Measurements from ENCODE around the gene KRTAP10-2.
"Not testable (repeated sequence)": the region's sequence is repeated elsewhere in the genome, so short reads cannot be mapped to it uniquely, and the experiment has no call there.

KRTAP10-2 gene

GRCh38 chr21:44566403-44566802 lies 15.1 kb upstream of the KRTAP10-2 start:
- no peak for DNase-seq

- DNase-seq: no peak
Measured at GRCh38 chr21:44564886-44565598, 13.7 kb upstream of the KRTAP10-2 start.

- DNase-seq: no peak
Measured at GRCh38 chr21:44564099-44564498, 12.8 kb upstream of the KRTAP10-2 start.

GRCh38 chr21:44558695-44559094 lies 7.4 kb upstream of the KRTAP10-2 start, which contains the start of gene KRTAP10-3:
Gene KRTAP10-3, minus strand, starts transcription at chr21:44558795. Its CDS starts 80 bp downstream, at chr21:44558715.
- no peak for DNase-seq

GRCh38 chr21:44558329-44558675 lies 7.0 kb upstream of the KRTAP10-2 start:
- not testable (repeated sequence) for DNase-seq

- DNase-seq: no peak
Measured at GRCh38 chr21:44557491-44558328, 6.4 kb upstream of the KRTAP10-2 start.

GRCh38 chr21:44556879-44557278 lies 5.6 kb upstream of the KRTAP10-2 start:
- no peak for DNase-seq

- no peak for DNase-seq
Measured at GRCh38 chr21:44555200-44555875, 4.0 kb upstream of the KRTAP10-2 start.

- no peak for DNase-seq
Measured at GRCh38 chr21:44552681-44553080, 1.4 kb upstream of the KRTAP10-2 start.

- DNase-seq: no peak
Measured at GRCh38 chr21:44552136-44552535, 831 bp upstream of the KRTAP10-2 start.

- no peak for DNase-seq
Measured at GRCh38 chr21:44550807-44551206, 498 bp downstream of the KRTAP10-2 start.

GRCh38 chr21:44550285-44550684 lies 1.0 kb downstream of the KRTAP10-2 start:
- DNase-seq: not testable (repeated sequence)

- no peak for DNase-seq
Measured at GRCh38 chr21:44549525-44550211, 1.6 kb downstream of the KRTAP10-2 start.

- DNase-seq: no peak
Measured at GRCh38 chr21:44548922-44549321, 2.4 kb downstream of the KRTAP10-2 start.

GRCh38 chr21:44548381-44548780 lies 2.9 kb downstream of the KRTAP10-2 start:
- no peak for DNase-seq

- DNase-seq: no peak
Measured at GRCh38 chr21:44547656-44548331, 3.5 kb downstream of the KRTAP10-2 start.

GRCh38 chr21:44544566-44544965 lies 6.7 kb downstream of the KRTAP10-2 start:
- no peak for DNase-seq

GRCh38 chr21:44542716-44543115 lies 8.6 kb downstream of the KRTAP10-2 start:
- no peak for DNase-seq

- no peak for DNase-seq
Measured at GRCh38 chr21:44540741-44541288, 10.5 kb downstream of the KRTAP10-2 start.

GRCh38 chr21:44539991-44540666 lies 11.2 kb downstream of the KRTAP10-2 start, which contains the start of gene KRTAP10-1:
Gene KRTAP10-1, minus strand, starts transcription at chr21:44540195. Its CDS starts 45 bp downstream, at chr21:44540150.
- no peak for DNase-seq

- DNase-seq: no peak
Measured at GRCh38 chr21:44539046-44539445, 12.3 kb downstream of the KRTAP10-2 start.

Measured in fibroblast of skin of back (primary cell).